ENCODE results near the gene ERC2. TPM values are rescaled to one million over a fixed set of nuclear protein-coding genes. Genes with fewer than 3 reads are reported as not detected.

Gene ERC2
- total RNA-seq, 1 donor from 2014 or later = 0.65 TPM

DNA sequence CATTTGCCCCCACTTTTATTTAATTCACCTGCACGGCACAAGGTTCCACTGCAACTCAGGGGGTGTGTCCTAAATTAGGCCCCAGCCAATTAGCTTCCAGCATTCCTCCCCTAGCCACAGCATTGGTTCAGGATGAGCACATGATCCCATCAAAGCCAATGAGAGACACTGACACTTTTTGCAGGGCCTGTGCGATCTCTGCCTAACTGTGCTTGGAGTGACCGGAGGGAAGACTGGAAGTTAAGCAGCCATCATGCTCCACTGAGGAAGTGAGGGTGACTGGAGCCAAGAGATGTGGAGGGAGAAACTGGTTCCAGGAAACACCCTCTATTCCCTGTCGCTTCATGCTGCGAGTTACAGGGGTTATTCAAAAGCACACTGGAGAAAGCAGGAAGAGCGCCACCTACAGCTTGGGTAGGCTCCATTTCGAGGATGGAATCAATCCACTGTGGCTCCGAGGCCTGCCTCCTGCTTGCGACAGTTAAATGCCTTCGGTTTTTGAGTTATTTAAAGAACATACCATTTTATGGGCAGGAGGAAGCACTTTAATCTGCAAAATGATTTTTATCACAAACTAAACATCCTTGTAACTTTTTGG is 858.9 kb downstream of the ERC2 start:
- no peaks in the 10 kb centered on the region for H3K9me3 Mint-ChIP-seq (ENCODE audit: low read depth)
- no peak overlapping the region for H3K4me3 Mint-ChIP-seq (ENCODE audit: unreplicated experiment)
- H3K27ac Mint-ChIP-seq (ENCODE audit: unreplicated experiment) = no peak overlapping the region
- DNase-seq (ENCODE audit: low spot score) = no peak
- no peaks in the 10 kb centered on the region for H3K36me3 Mint-ChIP-seq (ENCODE audit: low read depth)
- TF ChIP-seq, protein P1, sequence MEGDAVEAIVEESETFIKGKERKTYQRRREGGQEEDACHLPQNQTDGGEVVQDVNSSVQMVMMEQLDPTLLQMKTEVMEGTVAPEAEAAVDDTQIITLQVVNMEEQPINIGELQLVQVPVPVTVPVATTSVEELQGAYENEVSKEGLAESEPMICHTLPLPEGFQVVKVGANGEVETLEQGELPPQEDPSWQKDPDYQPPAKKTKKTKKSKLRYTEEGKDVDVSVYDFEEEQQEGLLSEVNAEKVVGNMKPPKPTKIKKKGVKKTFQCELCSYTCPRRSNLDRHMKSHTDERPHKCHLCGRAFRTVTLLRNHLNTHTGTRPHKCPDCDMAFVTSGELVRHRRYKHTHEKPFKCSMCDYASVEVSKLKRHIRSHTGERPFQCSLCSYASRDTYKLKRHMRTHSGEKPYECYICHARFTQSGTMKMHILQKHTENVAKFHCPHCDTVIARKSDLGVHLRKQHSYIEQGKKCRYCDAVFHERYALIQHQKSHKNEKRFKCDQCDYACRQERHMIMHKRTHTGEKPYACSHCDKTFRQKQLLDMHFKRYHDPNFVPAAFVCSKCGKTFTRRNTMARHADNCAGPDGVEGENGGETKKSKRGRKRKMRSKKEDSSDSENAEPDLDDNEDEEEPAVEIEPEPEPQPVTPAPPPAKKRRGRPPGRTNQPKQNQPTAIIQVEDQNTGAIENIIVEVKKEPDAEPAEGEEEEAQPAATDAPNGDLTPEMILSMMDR (IDR thresholded peaks at IDR 0.05) = peak; percentile 27
- no peaks in the 10 kb centered on the region for H3K27me3 Mint-ChIP-seq (ENCODE audit: low read depth)
- no peaks in the 10 kb centered on the region for H3K4me1 Mint-ChIP-seq (ENCODE audit: low read depth)

DNA sequence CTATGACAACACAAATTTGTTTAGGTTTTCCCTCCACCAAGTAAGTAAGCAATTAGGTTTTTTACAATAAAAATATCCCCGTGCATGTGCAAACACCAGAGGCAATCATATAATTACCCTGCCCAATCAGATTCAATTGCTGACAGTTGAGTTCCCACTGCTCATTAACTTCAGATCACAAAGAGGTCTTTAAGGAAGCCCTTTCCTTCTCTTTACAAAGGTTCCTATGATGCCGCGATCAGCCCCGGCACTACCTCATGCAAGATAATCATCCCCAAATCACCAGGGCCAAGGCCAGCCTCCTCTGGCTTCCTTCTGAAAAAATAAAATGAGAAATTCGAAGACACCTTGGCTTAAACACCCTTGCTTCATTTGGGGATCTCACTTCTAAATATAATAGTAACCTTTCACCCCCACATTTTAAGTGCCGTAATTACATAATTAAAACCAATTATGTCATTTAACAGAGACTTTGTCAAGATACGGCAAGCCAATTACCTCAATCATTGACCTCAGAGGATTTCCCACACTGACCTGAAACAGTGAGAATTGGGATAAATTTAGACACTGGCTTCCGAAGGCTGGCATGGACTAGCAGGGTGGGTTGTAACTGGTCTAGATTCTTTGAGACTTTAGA is 859.8 kb downstream of the ERC2 start:
- no peaks in the 10 kb centered on the region for H3K27me3 Mint-ChIP-seq (ENCODE audit: low read depth)
- no peak for DNase-seq (ENCODE audit: low spot score)
- TF ChIP-seq, protein P1 (IDR thresholded peaks at IDR 0.05) = no peak
- H3K4me3 Mint-ChIP-seq (ENCODE audit: unreplicated experiment) = no peak overlapping the region
- no peak overlapping the region for H3K27ac Mint-ChIP-seq (ENCODE audit: unreplicated experiment)
- no peaks in the 10 kb centered on the region for H3K9me3 Mint-ChIP-seq (ENCODE audit: low read depth)
- no peaks in the 10 kb centered on the region for H3K36me3 Mint-ChIP-seq (ENCODE audit: low read depth)
- no peaks in the 10 kb centered on the region for H3K4me1 Mint-ChIP-seq (ENCODE audit: low read depth)

DNA sequence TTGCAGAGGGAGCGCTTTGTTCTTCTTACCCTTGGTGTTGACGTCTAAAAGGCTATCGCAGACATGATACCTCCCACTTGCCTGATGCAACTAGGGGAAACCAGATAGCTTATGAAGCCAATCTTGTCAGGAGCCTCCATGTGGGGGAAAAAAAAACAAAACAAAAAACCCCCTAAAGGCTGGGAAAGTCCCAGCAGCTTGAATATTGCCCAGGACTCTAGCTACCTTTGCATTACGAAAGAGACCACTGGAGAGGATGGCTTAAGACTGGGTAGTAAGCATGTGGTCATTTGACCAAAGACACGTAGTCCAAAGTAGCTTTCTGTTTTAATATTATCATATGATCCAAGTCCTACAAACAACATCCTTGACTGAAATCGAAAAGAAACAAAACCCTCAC is 860.4 kb downstream of the ERC2 start:
- H3K9me3 Mint-ChIP-seq (ENCODE audit: low read depth) = no peaks in the 10 kb centered on the region
- H3K4me3 Mint-ChIP-seq (ENCODE audit: unreplicated experiment) = no peak overlapping the region
- H3K4me1 Mint-ChIP-seq (ENCODE audit: low read depth) = no peaks in the 10 kb centered on the region
- H3K27ac Mint-ChIP-seq (ENCODE audit: unreplicated experiment) = no peak overlapping the region
- H3K27me3 Mint-ChIP-seq (ENCODE audit: low read depth) = no peaks in the 10 kb centered on the region
- no peak for DNase-seq (ENCODE audit: low spot score)
- H3K36me3 Mint-ChIP-seq (ENCODE audit: low read depth) = no peaks in the 10 kb centered on the region
- TF ChIP-seq, protein P1 (IDR thresholded peaks at IDR 0.05) = no peak

DNA sequence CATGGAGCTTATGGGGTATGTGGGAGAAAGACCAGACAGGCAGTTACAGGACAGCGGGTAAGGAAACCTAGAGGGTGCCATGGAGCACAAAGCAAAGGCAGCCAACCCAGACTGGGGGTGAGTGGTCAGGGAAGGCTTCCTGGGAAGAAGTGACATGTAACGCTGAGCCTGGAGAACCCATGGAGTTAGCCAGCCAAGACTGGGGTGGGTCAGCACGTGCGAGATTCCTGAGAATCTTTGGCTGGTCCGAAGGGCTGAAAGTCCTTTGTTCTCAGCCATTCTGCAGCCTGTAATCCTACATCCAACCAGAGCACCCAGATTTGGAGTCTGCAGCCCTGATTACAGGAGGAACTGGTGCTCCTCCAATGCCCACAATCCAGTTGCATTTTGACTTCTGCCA is 861.1 kb downstream of the ERC2 start:
- Mint-ChIP-seq H3K4me1 (ENCODE audit: low read depth) (no peaks in the 10 kb centered on the region), H3K36me3 (ENCODE audit: low read depth) (no peaks in the 10 kb centered on the region), H3K27ac (ENCODE audit: unreplicated experiment) (no peak overlapping the region), H3K4me3 (ENCODE audit: unreplicated experiment) (no peak overlapping the region), H3K27me3 (ENCODE audit: low read depth) (no peaks in the 10 kb centered on the region), H3K9me3 (ENCODE audit: low read depth) (no peaks in the 10 kb centered on the region)
- DNase-seq (ENCODE audit: low spot score) = no peak
- TF ChIP-seq, protein P1 (IDR thresholded peaks at IDR 0.05) = no peak

DNA sequence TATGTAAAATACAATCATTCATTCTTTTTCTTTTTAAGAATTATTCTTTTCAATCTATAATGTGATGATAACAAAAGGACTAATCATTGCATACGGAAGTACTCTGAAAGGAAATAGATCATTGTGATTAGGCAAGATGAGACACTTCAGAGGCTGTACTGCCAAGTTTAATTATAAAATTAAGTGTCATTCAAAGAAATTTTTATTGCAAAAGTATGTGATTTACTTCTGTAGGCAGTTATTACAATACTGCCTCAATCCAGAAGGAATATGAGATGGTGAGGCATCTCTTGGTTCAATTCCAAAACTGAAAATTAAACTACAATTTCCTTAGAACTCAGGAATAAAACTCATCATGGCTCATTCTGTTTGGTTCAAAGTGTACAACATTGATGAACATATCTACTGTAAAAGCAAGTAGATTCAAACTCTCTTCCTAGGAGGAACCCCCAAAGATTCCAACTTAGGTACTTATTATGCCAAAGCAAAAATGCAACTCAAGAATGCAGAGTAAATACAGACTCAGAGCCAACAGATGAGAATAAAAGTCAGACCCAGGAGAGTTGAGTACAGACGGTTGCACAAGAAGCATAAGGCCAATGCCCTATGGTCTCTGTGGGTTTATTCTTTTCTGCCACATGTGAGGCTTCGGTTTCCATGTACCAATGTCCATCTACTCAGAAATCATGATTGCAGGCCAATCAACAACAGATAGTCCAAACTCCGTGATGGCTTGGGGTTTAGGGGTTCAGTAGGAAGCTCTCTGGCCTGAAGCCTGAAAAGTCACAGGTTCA is 862.6 kb downstream of the ERC2 start:
- Mint-ChIP-seq H3K36me3 (ENCODE audit: low read depth) (no peaks in the 10 kb centered on the region), H3K27ac (ENCODE audit: unreplicated experiment) (no peak overlapping the region)

More for the DNA sequence above, 862.6 kb downstream of the ERC2 start:
- no peak overlapping the region for H3K4me3 Mint-ChIP-seq (ENCODE audit: unreplicated experiment)
- no peaks in the 10 kb centered on the region for H3K4me1 Mint-ChIP-seq (ENCODE audit: low read depth)
- TF ChIP-seq, protein P1 (IDR thresholded peaks at IDR 0.05) = no peak
- DNase-seq (ENCODE audit: low spot score) = no peak
- no peaks in the 10 kb centered on the region for H3K9me3 Mint-ChIP-seq (ENCODE audit: low read depth)
- peaks cover 3% of the 10 kb centered on the region for H3K27me3 Mint-ChIP-seq (ENCODE audit: low read depth)

Measured in chondrocyte (in vitro differentiated cells).